ENCODE results near the gene ZNF738.
A peak's percentile ranks its signal among the peaks of the same experiment; 100 is the strongest.
"Not testable (repeated sequence)": the region's sequence is repeated elsewhere in the genome, so short reads cannot be mapped to it uniquely, and the experiment has no call there.

The ZNF738 gene

GRCh38 chr19:21328885-21329605 is 29.8 kb upstream of the ZNF738 start, which contains the start of gene ZNF708:
TSS of gene ZNF708 (minus strand) at chr19:21329410. CDS start at chr19:21329212, 198 bp downstream.
- TF ChIP-seq, protein P1, sequence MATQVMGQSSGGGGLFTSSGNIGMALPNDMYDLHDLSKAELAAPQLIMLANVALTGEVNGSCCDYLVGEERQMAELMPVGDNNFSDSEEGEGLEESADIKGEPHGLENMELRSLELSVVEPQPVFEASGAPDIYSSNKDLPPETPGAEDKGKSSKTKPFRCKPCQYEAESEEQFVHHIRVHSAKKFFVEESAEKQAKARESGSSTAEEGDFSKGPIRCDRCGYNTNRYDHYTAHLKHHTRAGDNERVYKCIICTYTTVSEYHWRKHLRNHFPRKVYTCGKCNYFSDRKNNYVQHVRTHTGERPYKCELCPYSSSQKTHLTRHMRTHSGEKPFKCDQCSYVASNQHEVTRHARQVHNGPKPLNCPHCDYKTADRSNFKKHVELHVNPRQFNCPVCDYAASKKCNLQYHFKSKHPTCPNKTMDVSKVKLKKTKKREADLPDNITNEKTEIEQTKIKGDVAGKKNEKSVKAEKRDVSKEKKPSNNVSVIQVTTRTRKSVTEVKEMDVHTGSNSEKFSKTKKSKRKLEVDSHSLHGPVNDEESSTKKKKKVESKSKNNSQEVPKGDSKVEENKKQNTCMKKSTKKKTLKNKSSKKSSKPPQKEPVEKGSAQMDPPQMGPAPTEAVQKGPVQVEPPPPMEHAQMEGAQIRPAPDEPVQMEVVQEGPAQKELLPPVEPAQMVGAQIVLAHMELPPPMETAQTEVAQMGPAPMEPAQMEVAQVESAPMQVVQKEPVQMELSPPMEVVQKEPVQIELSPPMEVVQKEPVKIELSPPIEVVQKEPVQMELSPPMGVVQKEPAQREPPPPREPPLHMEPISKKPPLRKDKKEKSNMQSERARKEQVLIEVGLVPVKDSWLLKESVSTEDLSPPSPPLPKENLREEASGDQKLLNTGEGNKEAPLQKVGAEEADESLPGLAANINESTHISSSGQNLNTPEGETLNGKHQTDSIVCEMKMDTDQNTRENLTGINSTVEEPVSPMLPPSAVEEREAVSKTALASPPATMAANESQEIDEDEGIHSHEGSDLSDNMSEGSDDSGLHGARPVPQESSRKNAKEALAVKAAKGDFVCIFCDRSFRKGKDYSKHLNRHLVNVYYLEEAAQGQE (IDR thresholded peaks at IDR 0.05; ENCODE audit: insufficient replicate concordance, low read depth): peak; percentile 62
- TF ChIP-seq SPI1 (IDR thresholded peaks at IDR 0.05; ENCODE audit: borderline replicate concordance, low read depth) (no peak), GABPA (IDR thresholded peaks at IDR 0.05; ENCODE audit: low read depth) (peak; percentile 62; the same call in 1 of the 2 replicates), POLR2AphosphoS5 (IDR thresholded peaks at IDR 0.05; ENCODE audit: low read depth) (peak; percentile 86)
- TF ChIP-seq, protein P2, sequence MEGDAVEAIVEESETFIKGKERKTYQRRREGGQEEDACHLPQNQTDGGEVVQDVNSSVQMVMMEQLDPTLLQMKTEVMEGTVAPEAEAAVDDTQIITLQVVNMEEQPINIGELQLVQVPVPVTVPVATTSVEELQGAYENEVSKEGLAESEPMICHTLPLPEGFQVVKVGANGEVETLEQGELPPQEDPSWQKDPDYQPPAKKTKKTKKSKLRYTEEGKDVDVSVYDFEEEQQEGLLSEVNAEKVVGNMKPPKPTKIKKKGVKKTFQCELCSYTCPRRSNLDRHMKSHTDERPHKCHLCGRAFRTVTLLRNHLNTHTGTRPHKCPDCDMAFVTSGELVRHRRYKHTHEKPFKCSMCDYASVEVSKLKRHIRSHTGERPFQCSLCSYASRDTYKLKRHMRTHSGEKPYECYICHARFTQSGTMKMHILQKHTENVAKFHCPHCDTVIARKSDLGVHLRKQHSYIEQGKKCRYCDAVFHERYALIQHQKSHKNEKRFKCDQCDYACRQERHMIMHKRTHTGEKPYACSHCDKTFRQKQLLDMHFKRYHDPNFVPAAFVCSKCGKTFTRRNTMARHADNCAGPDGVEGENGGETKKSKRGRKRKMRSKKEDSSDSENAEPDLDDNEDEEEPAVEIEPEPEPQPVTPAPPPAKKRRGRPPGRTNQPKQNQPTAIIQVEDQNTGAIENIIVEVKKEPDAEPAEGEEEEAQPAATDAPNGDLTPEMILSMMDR (IDR thresholded peaks at IDR 0.05; ENCODE audit: insufficient read depth, low read length): no peak
- DNase-seq (ENCODE audit: low read depth in 1 of 2, low spot score in 1 of 2): peak; percentile 74 to 94
- H3K27ac ChIP-seq (replicated peaks): peak within 1 kb of the TSS; percentile 96
- peak within 1 kb of the TSS; percentile 56 for H3K4me3 ChIP-seq (replicated peaks; ENCODE audit: insufficient read depth, low read length)
- no peaks in the 10 kb centered on the region for H3K27me3 ChIP-seq (ENCODE audit: insufficient read depth, poor library complexity, severe bottlenecking)

DNA sequence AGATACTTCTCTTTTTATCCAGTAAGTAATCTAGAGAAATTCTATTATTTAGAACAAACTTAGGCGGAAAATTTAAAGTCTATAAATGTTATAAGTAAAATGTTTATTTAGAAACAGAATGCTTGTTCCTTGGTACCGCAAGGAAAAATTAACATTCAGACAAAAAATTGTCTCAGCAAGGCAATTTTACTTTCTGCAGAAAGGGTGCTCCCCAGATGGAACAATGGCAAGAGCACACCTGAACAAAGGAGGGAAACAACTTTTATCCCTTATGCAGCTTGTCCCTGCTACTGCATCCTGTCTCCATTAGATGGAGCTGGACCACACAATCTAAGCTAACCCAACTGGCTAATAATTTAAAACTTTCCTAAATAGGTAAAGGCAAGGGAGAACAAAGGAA is 23.1 kb upstream of the ZNF738 start:
- no peak for DNase-seq (ENCODE audit: low read depth in 1 of 2, low spot score in 1 of 2)
- Histone ChIP-seq H3K4me3 (replicated peaks; ENCODE audit: insufficient read depth, low read length) (no peak overlapping the region), H3K27me3 (ENCODE audit: insufficient read depth, poor library complexity, severe bottlenecking) (no peaks in the 10 kb centered on the region), H3K27ac (replicated peaks) (no peak overlapping the region)
- TF ChIP-seq, protein P1 (IDR thresholded peaks at IDR 0.05; ENCODE audit: insufficient replicate concordance, low read depth): no peak
- TF ChIP-seq POLR2AphosphoS5 (IDR thresholded peaks at IDR 0.05; ENCODE audit: low read depth) (no peak), GABPA (IDR thresholded peaks at IDR 0.05; ENCODE audit: low read depth) (no peak), SPI1 (IDR thresholded peaks at IDR 0.05; ENCODE audit: borderline replicate concordance, low read depth) (no peak)
- TF ChIP-seq, protein P2 (IDR thresholded peaks at IDR 0.05; ENCODE audit: insufficient read depth, low read length): no peak

DNA sequence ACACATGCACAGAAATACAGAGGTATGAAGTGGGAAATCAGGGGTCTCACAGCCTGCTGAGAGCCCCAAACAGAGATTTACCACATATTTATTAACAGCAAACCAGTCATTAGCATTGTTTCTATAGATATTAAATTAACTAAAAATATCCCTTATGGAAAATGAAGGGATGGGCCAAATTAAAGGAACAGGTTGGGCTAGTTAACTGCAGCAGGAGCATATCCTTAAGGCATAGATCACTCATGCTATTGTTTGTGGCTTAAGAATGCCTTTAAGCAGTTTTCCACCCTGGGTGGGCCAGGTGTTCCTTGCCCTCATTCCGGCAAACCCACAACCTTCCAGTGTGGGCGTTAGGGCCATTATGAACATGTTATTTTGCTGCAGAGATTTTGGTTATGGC is 14.0 kb upstream of the ZNF738 start:
- not testable (repeated sequence) for H3K27ac ChIP-seq (replicated peaks); H3K27me3 ChIP-seq (ENCODE audit: insufficient read depth, poor library complexity, severe bottlenecking); H3K4me3 ChIP-seq (replicated peaks; ENCODE audit: insufficient read depth, low read length); DNase-seq (ENCODE audit: low read depth in 1 of 2, low spot score in 1 of 2)

GRCh38 chr19:21352830-21353229 is 6.0 kb upstream of the ZNF738 start:
- DNase-seq (ENCODE audit: low read depth in 1 of 2, low spot score in 1 of 2): no peak

More at GRCh38 chr19:21352830-21353229, 6.0 kb upstream of the ZNF738 start:
- no peak for TF ChIP-seq POLR2AphosphoS5 (IDR thresholded peaks at IDR 0.05; ENCODE audit: low read depth)
- TF ChIP-seq SPI1 (IDR thresholded peaks at IDR 0.05; ENCODE audit: borderline replicate concordance, low read depth): peak; percentile 38; the same call in 1 of the 2 replicates
- Histone ChIP-seq H3K27me3 (ENCODE audit: insufficient read depth, poor library complexity, severe bottlenecking) (no peaks in the 10 kb centered on the region), H3K4me3 (replicated peaks; ENCODE audit: insufficient read depth, low read length) (no peak overlapping the region), H3K27ac (replicated peaks) (no peak overlapping the region)

Measured in HL-60 (cell line).